Measurements from ENCODE around the gene PDIA2. TPM values are rescaled to one million over a fixed set of nuclear protein-coding genes. Genes with fewer than 3 reads are reported as not detected.
A peak's percentile ranks its signal among the peaks of the same experiment; 100 is the strongest.

PDIA2 gene
- total RNA-seq, 1 donor from 2014 or later, result not detected

DNA sequence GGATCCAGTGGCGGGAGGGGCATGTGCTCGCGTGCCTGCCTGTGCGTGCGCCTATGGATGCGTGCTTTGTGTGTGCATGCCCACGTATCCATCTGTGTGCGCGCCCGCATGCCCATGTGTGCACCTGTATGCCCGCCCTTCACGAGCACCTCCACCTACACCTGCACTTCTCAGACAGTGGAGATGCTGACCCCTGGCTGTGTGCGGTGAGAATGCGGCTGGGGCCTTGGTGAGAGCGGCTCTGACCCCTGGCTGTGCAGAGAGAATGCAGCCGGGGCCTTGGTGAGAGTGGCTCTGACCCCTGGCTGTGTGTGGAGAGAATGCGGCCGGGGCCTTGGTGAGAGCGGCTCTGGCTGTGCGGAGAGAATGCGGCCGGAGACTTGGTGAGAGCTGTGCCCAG lies 35.7 kb downstream of the PDIA2 start:
- DNase-seq (ENCODE audit: low read depth), result no peak
- no peak overlapping the region for H3K4me3 ChIP-seq (ENCODE audit: low read depth, low read length)
- TF ChIP-seq, protein P1, sequence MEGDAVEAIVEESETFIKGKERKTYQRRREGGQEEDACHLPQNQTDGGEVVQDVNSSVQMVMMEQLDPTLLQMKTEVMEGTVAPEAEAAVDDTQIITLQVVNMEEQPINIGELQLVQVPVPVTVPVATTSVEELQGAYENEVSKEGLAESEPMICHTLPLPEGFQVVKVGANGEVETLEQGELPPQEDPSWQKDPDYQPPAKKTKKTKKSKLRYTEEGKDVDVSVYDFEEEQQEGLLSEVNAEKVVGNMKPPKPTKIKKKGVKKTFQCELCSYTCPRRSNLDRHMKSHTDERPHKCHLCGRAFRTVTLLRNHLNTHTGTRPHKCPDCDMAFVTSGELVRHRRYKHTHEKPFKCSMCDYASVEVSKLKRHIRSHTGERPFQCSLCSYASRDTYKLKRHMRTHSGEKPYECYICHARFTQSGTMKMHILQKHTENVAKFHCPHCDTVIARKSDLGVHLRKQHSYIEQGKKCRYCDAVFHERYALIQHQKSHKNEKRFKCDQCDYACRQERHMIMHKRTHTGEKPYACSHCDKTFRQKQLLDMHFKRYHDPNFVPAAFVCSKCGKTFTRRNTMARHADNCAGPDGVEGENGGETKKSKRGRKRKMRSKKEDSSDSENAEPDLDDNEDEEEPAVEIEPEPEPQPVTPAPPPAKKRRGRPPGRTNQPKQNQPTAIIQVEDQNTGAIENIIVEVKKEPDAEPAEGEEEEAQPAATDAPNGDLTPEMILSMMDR (IDR thresholded peaks at IDR 0.05; ENCODE audit: insufficient read depth, low read length, poor library complexity, severe bottlenecking), result peak; percentile 35
- H3K27me3 ChIP-seq (ENCODE audit: control insufficient read depth, insufficient read depth, low read length), result no peaks in the 10 kb centered on the region
- H3K36me3 ChIP-seq (ENCODE audit: control insufficient read depth, insufficient read depth, low read length), result no peaks in the 10 kb centered on the region

- Histone ChIP-seq H3K27me3 (ENCODE audit: control insufficient read depth, insufficient read depth, low read length) (no peaks in the 10 kb centered on the region), H3K36me3 (ENCODE audit: control insufficient read depth, insufficient read depth, low read length) (no peaks in the 10 kb centered on the region), H3K4me3 (ENCODE audit: low read depth, low read length) (no peak overlapping the region)
- TF ChIP-seq, protein P1 (IDR thresholded peaks at IDR 0.05; ENCODE audit: insufficient read depth, low read length, poor library complexity, severe bottlenecking), result no peak
- DNase-seq (ENCODE audit: low read depth), result no peak
These were observed 37.2 kb downstream of the PDIA2 start for GRCh38 chr16:320206-320605.

- Histone ChIP-seq H3K4me3 (ENCODE audit: low read depth, low read length) (no peak overlapping the region), H3K36me3 (ENCODE audit: control insufficient read depth, insufficient read depth, low read length) (no peaks in the 10 kb centered on the region)
- TF ChIP-seq, protein P1 (IDR thresholded peaks at IDR 0.05; ENCODE audit: insufficient read depth, low read length, poor library complexity, severe bottlenecking), result no peak
These were observed 38.6 kb downstream of the PDIA2 start for GRCh38 chr16:321532-321931.

GRCh38 chr16:322476-323143 lies 39.6 kb downstream of the PDIA2 start:
- DNase-seq (ENCODE audit: low read depth), result no peak
- Histone ChIP-seq H3K4me3 (ENCODE audit: low read depth, low read length) (no peak overlapping the region), H3K27me3 (ENCODE audit: control insufficient read depth, insufficient read depth, low read length) (no peaks in the 10 kb centered on the region), H3K36me3 (ENCODE audit: control insufficient read depth, insufficient read depth, low read length) (no peaks in the 10 kb centered on the region)
- TF ChIP-seq, protein P1 (IDR thresholded peaks at IDR 0.05; ENCODE audit: insufficient read depth, low read length, poor library complexity, severe bottlenecking), result no peak

More at GRCh38 chr16:321532-321931, 38.6 kb downstream of the PDIA2 start:
- no peaks in the 10 kb centered on the region for H3K27me3 ChIP-seq (ENCODE audit: control insufficient read depth, insufficient read depth, low read length)
- no peak for DNase-seq (ENCODE audit: low read depth)

DNA sequence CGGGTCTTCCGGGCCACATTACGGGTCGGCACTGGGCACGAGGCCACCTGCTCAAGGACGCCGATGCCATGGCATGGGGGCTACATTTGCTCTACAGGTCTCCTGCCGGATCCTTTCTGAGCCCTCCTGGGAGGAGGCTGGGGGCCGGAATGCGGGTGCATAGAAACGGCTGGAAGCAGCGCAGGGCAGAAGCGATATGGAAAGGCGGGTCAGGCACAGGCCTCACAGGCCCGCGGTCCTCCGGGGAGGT lies 41.2 kb downstream of the PDIA2 start:
- DNase-seq (ENCODE audit: low read depth), result no peak
- H3K36me3 ChIP-seq (ENCODE audit: control insufficient read depth, insufficient read depth, low read length), result no peaks in the 10 kb centered on the region
- H3K4me3 ChIP-seq (ENCODE audit: low read depth, low read length), result no peak overlapping the region
- no peaks in the 10 kb centered on the region for H3K27me3 ChIP-seq (ENCODE audit: control insufficient read depth, insufficient read depth, low read length)
- TF ChIP-seq, protein P1 (IDR thresholded peaks at IDR 0.05; ENCODE audit: insufficient read depth, low read length, poor library complexity, severe bottlenecking), result no peak

Data from kidney epithelial cell (primary cell).